Kidney tubule cell (primary cell): ENCODE data around the gene GGA1.

Experiments
- DNase-seq: peaks from one replicate; pipeline ENCODE4 v3.0.0-alpha.2; 2018; ENCODE audit warnings: low spot score

Gene GGA1, protein sequence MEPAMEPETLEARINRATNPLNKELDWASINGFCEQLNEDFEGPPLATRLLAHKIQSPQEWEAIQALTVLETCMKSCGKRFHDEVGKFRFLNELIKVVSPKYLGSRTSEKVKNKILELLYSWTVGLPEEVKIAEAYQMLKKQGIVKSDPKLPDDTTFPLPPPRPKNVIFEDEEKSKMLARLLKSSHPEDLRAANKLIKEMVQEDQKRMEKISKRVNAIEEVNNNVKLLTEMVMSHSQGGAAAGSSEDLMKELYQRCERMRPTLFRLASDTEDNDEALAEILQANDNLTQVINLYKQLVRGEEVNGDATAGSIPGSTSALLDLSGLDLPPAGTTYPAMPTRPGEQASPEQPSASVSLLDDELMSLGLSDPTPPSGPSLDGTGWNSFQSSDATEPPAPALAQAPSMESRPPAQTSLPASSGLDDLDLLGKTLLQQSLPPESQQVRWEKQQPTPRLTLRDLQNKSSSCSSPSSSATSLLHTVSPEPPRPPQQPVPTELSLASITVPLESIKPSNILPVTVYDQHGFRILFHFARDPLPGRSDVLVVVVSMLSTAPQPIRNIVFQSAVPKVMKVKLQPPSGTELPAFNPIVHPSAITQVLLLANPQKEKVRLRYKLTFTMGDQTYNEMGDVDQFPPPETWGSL

DNA sequence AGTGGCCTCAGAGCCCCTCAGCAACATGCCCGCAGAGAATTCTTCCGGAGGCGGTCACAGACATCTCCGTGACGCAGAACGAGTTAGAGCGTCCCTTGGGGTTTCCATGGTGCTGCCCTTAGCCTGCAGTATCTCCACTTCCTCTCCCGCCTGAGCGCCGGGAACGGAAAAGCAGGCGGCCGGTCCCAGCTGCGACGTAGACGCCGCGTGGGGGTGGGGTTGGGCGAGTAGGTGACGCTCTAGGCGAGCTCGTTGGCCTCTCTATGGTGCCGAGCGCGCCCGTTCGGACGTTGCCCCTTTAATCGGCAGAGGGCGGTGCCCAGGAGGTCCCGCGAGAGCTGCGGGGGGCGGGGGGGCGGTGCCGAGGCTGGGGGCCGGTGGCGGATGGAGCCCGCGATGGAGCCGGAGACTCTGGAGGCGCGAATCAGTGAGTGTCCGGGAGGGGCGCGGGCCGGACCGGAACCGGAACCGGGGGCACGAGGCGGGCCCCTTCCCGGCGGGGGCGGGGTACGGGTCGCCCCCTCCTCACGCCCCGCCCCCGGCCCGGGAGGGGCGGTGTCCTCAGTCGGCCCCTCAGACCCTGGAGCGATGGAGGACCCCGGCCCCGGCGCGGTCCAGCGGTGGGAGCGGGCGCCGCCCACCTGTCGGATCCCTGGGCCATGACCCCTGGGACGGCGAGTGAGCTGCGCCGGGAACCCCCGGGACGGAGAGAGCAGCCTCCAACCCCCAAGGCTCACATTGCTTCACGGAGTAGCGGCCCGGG, at the start of gene GGA1:
Gene GGA1, plus strand, starts transcription at position 358 of the 763 bp plus-strand sequence. Its CDS starts 27 bp downstream, at position 385.
- DNase-seq = peak; percentile 97

DNA sequence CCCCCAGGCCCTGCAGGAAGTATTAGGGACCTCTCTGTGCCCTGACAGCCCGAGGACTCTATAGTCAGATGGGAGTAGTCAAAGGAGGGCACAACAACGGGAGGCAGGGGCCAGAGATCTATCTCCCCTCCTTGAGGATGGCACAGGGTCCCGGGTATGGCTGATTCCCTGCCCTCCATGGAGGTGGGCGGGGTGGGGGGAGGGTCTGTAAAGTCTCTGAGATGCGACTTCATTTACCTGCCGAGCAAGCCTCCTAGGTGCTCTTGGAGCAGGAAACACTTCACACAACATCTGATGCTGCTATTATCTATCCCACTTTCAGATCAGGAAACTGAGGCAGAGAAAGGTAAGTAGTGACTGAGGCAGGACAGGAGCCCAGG, 49.1 kb upstream of the GGA1 start:
- no peak for DNase-seq

DNA sequence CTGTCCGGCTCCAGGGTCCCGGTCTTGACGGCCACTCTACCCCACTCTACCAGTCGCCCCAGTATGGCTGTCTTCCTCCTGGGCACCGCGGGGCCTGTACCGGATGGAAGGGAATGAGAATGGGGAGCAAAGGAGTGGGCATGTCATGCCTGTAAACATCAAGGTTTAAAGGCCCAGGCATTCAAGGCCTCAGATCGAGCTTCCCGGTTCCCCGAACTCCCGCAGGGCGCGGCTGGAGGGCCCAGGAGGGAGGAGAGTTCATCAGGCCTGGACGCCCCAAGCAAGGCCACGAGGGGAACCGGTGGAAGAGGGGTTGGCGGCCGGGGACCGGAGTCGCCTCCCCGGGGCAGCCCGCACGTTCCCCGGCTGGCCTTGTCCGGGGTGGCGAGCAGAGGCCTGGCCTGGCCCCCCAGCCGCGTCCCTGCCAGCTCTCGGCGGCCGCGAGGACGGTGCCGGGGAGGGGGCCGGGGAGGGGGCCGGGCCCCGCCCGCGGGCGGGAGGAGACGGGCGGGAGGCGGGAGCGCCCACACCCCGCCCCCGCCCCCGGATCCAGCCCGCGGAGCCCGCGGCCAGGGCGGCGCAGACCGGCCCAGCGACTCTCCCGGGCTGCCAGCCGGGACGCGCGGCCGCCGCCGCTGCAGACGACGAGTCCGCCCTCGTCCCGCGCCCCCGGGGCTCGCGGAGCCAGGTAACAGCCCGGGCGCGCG, 48.6 kb upstream of the GGA1 start, which contains the start of gene CDC42EP1:
Gene CDC42EP1, plus strand, starts transcription at position 580 of the 707 bp plus-strand sequence. CDS start 5,870 bp downstream, outside the sequence.
- DNase-seq = peak; percentile 65

DNA sequence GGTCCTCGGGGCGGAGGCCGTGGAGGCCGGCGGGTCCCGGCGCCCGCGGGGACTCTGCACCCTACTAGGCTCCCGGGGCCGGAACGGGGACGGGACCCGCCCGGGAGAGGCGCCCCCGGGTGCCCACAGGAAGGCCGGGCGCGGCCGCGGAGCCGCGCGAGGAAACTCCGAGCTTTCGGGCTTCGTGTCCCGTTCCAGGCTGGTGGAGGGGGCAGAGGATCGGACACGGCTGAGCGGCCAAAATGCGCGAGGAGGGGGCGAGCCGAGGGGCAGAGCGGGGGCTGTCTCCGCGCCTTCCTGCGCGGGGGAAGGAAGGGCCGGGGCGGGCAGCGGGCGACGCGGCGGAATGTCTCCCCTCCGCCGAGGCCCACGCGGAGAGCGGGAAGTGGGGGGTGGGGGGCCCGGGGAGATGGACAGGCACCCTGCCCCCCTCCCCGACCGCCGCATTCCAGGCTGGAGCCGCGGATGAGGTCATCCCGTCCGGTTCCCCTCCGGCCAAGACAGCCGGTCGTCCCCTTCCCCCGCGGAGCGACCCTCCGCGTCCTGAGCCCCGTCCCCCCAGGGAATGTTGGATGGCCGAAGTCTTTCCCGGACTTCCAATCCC, 47.9 kb upstream of the GGA1 start:
- DNase-seq = peak; percentile 82

DNA sequence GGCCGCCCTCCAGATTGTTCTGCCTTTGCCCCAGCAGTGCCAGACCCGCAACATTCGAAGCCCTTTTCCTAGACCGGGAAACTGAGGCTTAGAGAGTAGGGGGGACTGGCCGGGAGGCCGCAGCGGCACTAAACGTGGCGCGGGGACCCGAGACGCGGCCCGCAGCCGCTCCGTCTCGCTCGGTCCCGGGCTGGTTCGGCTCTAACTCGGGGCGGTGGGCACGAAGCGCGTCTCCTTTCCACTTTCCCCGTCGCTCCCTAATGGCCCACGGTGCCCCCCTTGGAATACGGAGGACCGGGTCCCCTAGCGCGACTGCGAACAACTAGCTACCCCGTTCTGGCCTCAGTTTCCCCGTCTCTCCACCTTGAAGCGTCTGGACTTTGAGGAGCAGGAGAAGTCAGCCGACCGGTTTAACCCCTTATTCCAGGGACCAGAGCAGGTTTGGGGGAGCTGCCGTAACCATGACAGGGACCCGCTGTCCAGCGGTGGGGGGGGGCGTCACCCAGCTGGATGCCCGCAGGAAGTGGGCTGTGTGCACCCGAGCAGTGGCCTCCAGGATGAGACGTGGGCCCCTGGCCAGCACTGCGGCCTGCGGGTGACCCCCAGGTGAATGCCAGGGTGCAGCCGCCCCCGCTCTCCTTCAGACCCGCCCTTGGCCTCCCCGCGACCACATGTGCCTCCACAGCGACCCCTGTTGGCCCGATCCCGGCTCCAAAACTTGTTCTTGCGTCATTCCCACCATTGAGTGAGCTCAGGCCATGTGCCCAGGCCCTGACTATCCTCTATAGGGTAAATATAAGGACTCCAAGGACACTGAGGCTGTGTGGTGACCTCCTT, 47.2 kb upstream of the GGA1 start:
- peak; percentile 92 for DNase-seq

DNA sequence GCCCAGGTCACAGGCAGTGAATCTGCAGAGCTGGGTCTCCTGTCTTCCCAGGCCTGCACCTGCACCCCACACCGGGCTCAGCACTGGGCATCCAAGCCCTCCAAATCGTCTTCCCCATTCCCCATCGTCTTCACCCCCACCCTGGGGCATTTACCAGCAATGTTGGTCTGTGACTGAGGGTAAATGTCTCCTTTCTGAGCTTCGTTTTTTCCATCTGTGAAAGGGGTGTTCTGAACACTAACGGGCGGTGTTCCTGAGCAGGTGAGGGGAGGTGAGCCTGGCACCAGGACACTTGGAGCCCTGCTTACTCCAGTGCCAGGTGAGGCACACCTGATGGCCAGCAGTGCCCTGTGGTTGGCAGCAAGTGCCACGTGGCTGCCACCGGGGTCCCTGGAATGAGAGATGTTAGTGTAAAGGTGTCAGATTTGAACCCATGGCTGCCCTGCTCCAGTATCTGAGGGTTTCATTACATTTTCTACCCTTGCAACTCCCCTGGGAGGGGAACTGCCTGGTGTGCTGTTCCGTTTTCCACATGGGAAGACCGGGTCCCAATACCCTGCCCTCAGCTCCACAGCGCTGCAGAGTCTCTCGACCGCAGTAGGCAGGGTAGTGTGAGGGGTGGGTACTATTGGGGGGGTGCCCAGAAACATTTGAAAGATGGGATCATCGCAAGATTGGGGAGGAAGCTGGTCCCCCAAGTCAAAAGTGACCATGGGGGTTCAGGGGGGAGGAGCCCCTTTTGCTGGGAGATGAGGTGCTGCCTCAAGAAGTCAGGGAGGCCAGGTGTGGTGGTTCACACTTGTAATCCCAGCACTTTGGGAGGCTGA, 46.4 kb upstream of the GGA1 start:
- DNase-seq = no peak

DNA sequence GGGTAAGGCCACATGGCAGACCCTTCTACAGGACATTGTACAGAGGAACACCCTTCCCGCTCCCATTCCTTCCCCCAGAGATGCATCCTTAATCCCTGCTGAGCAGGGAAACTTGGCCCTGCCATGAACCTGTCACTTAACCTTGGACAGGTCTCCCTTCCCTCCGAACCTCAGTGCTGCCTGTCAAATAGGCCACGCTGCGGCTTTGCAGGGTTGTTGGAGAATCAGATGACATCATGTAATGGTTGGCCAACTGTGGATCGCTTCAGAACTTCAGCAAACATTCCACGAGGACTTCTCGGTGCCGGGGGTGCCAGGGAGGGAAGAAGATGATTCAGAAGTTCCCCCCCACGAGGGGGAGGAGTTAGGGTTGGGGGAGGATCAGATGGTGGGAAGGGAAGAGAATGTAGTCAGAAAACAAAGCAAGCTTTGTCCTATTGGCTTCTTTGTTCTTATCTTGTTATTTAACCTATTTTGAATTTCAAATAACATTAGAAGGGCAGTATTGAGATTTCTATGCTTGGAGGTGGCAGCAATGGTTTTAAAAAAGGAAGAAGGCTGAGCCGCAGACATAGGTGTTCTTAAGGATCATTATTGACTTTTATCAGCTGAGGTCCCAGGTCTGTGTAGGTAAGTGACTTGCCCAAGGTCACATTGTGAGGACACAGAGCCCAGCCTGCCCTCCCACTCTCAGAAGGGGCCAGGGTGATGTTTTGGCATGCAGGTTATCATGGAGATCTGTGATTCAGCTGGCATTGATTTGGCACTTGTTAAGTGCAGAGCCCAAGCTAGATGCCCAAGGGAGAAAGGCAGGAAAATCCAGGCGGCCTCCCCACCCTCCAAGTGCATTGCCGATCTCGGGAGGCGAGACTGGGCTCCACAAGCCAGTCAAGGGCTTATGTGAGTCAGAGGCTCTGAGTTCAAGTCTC, 45.2 kb upstream of the GGA1 start:
- DNase-seq = peak; percentile 98

DNA sequence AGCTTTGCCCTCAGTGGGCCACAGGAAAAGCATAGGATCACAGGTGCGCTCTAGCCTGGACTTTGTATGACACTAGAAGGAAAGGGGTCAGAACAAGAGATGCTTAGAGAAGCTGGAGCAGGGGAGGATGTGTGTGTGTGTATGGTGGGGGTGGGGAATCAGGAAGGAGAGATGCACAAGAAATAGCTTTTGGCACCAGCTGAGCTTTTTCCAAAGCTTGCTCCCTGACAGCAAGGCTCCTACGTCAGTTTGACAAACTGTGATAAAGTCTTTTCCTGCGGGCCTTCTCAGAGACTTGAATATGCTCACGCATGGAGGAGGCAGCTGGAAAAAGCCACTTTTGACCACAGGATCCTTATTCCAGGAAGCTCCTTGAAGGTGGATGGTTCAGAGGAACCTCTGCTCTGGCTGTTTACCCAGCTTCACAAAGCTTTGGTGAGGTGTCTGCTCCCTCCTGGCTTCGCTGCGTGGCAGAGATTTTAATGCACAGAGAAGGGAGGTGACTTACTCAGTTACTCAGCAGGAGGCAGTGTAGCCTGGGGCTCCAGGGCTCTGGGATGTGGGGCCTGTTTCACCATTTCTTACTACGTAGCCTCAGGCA, 44.4 kb upstream of the GGA1 start:
- no peak for DNase-seq

DNA sequence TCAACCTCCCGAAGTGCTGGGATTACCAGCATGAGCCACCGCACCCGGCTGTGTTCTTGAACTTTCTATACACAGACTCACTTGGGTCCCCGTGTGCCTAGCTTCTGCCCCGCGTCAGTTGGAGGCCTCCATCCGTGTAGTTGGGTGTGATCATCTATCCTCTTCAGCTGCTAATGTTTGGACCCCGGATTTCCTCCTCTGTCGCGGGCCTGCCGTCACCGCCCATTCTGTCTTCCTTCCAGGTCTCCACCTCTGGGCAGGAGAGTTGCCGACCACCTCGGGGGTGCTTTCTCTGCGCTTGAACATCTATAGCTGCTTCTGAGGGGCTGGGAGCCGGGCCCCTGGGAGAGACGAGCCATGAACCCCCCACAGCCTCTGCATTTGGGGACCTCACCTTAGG, 42.8 kb upstream of the GGA1 start:
- no peak for DNase-seq

DNA sequence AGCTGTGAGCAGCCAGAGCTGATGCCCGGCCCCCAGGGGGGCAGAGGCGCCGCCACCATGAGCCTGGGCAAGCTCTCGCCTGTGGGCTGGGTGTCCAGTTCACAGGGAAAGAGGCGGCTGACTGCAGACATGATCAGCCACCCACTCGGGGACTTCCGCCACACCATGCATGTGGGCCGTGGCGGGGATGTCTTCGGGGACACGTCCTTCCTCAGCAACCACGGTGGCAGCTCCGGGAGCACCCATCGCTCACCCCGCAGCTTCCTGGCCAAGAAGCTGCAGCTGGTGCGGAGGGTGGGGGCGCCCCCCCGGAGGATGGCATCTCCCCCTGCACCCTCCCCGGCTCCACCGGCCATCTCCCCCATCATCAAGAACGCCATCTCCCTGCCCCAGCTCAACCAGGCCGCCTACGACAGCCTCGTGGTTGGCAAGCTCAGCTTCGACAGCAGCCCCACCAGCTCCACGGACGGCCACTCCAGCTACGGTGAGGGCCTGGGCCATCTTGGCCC, 42.3 kb upstream of the GGA1 start:
- no peak for DNase-seq

DNA sequence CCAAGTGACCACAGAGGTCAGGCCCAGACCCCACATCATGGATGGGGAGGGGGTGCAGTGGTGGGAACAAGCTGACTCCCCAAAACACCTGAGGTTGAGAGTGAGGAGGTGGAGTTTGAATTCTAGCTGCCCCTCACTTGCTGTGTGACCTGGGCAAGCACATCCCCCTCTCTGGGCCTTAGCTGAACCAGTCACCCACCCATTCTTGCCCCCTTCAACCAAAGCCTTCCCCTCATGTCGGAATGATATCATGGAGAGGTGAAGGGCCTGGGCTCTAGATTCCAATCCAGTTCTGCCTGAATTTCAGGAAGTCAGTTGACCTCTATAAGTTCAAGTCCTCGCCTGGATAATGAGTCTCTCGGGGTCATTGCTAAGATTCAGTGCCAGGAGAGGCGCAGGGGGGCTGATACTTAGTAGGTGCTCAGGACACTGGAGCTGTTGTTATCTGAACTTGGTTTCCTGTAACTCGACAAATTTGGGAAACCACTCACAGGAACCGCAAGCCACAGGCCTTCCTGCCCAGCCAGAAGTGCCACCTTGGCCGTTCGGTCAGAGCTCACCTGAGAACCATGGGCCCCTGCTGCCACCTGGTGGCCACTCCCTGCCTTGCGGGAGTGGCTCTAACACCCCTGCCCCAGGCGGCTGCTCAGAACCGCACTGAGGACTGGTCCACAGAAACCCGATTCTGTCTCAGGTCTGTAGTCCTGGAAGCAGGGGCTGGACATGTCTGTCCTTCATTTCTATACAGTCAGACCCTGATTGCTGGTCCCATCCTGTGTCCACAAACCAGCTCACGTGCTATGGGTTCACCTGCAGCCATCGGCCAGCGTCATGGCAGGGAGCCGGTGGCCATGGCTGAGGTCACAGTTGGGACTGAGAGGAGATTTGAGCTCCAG, 41.5 kb upstream of the GGA1 start:
- DNase-seq = peak; percentile 89

DNA sequence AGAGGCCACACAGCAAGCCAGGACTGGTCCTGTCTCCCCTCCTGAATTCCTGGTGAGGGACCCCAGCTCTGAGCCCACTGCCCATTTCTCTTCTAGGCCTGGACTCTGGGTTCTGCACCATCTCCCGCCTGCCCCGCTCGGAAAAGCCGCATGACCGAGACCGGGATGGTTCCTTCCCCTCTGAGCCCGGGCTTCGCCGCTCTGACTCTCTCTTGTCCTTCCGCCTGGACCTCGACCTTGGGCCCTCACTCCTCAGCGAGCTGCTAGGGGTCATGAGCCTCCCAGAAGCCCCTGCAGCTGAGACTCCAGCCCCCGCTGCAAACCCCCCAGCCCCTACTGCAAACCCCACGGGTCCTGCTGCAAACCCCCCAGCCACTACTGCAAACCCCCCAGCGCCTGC, 40.6 kb upstream of the GGA1 start:
- DNase-seq = no peak

DNA sequence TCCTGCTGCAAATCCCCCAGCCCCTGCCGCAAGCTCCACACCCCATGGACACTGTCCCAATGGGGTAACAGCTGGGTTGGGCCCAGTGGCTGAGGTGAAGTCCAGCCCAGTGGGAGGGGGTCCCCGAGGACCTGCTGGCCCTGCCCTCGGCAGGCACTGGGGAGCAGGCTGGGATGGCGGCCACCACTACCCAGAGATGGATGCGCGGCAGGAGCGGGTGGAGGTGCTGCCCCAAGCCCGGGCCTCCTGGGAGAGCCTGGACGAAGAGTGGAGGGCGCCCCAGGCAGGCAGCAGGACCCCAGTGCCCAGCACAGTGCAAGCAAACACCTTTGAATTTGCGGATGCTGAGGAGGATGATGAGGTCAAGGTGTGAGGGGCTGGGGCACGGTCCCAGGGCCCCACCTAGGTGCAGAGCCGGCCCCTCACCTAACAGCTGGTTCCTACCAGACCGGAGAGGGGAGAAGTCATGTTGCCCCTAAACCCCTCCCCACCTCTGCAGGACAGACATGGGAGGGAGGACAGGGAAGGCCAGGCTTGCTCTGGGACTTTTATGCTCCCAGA, 40.1 kb upstream of the GGA1 start:
- no peak for DNase-seq

DNA sequence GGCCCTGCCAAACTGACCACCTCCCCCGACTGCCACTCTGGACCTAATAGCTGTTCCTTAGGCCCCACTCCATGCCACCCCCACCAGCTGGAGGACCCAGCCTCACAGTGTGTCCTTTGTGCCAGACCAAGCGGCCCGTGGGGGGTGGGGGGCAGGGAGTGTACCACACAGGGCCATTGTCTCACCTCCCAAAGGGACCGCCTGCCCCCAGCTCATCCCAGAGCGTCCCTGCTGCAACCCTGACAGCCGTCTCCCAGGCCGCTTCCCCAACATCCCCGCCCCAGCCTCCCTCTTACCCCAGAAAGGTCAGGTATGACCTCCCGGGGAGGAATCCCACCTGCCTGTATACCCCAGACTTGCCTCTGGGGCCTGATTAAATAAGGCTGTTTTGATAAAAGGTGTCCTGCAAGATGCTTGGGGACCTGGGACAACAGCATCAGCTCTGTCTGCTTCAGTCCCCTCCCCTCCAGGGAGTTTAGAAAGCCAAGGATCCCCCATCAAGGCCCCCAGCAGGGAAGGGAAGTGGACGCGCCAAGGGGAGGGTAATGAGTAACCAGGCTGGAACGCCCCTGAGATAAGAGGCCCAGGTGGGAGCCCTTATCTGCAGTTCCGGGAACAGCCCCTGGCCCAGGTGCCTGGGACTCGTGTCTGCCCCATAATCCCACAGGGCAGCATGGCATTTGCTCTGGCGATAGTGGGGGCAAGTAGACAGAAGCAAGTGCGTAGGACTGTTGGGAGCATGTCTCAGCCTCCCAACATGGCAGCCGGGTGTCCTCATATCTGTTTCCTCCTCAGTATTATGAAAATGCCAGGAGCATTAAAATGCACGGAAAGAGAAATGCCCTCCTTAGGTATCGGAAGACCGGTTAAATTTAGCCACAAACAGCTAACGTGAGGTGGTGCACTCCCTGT, 39.4 kb upstream of the GGA1 start:
- DNase-seq = no peak

DNA sequence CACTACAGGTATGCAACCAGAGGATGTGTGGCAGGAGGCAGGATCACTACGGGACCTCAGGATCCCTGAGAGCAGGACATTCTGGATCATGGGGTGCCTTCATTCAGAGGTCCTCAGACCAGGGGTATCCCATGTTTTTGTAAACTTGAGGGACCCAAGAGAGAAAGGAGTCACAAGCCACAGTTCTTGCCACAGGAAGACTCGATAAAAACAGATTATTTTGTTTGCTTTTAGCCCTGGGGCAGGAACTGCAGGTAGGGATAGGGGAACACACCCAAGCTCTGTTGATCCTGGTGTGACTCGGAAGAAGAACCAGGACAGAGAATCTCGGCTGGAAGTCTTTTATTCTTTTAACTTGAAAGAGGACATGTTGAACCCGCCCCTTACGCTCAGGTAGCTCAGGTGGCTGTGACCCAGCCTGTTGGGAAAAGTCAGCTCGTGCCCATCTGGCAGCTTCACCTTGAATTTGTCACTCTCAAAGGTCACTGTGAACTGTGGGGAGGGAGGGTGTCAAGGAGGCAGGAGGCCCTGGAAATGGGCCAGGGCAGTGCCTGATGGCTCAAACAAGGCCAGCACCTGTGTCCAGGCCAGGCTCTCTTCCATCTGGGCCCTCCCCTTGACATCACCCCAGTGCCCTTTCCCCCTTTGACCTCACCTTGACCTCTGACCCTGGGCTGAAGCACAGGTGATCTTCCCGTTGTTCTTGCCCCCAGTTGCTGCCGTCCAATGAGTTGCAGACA, 38.5 kb upstream of the GGA1 start:
- no peak for DNase-seq
